ENCODE measurements around the gene UBQLN4. TPM values are rescaled to one million over a fixed set of nuclear protein-coding genes. Genes with fewer than 3 reads are reported as not detected.

The UBQLN4 gene
- total RNA-seq, 2 donors from 2014 or later = 27.0 to 43.6 TPM

- WGBS = 69% methylated on average over 3 of the region's 3 CpGs
- H3K36me3 ChIP-seq = no peaks in the 10 kb centered on the region
- TF ChIP-seq POLR2A (IDR thresholded peaks at IDR 0.05) = no peak
- TF ChIP-seq POLR2AphosphoS5 (IDR thresholded peaks at IDR 0.05) = no peak
- H3K27me3 ChIP-seq (replicated peaks; ENCODE audit: insufficient read depth) = no peaks in the 10 kb centered on the region
- H3K4me1 ChIP-seq (replicated peaks) = peaks cover 8% of the 10 kb centered on the region
- no peaks in the 10 kb centered on the region for H3K9me3 ChIP-seq
- no peak overlapping the region for H3K27ac ChIP-seq
- H3K4me3 ChIP-seq = no peak overlapping the region
- DNase-seq (ENCODE audit: low spot score) = no peak
- intact Hi-C loops (cut with DNase I) = loop anchor here (5.0 kb wide), 1 partner anchor 113 kb away; the partner anchor contains the start of gene PMF1
Observed at GRCh38 chr1:156099282-156099681, 45.7 kb upstream of the UBQLN4 start.

- H3K9me3 ChIP-seq = no peaks in the 10 kb centered on the region
- H3K27ac ChIP-seq = no peak overlapping the region
- no peaks in the 10 kb centered on the region for H3K36me3 ChIP-seq
- intact Hi-C loops (cut with DNase I) = loop anchor here (5.0 kb wide), 1 partner anchor 114 kb away; the partner anchor contains the start of gene PMF1
- no peak overlapping the region for H3K4me3 ChIP-seq
- H3K4me1 ChIP-seq (replicated peaks) = peaks cover 3% of the 10 kb centered on the region
- TF ChIP-seq POLR2A (IDR thresholded peaks at IDR 0.05) (no peak), CTCF (IDR thresholded peaks at IDR 0.05) (no peak), POLR2AphosphoS5 (IDR thresholded peaks at IDR 0.05) (no peak)
- H3K27me3 ChIP-seq (replicated peaks; ENCODE audit: insufficient read depth) = no peaks in the 10 kb centered on the region
- 77% methylated on average over 2 of the region's 2 CpGs for WGBS
- no peak for DNase-seq (ENCODE audit: low spot score)
Observed at GRCh38 chr1:156098784-156099183, 45.2 kb upstream of the UBQLN4 start.

GRCh38 chr1:156097499-156098178 lies 44.0 kb upstream of the UBQLN4 start:
- Histone ChIP-seq H3K4me3 (no peak overlapping the region), H3K4me1 (replicated peaks) (no peaks in the 10 kb centered on the region), H3K27me3 (replicated peaks; ENCODE audit: insufficient read depth) (no peaks in the 10 kb centered on the region), H3K36me3 (no peaks in the 10 kb centered on the region), H3K9me3 (no peaks in the 10 kb centered on the region), H3K27ac (no peak overlapping the region)
- 86% methylated on average over 9 of the region's 9 CpGs for WGBS
- DNase-seq (ENCODE audit: low spot score) = no peak
- TF ChIP-seq POLR2AphosphoS5 (IDR thresholded peaks at IDR 0.05) = no peak
- TF ChIP-seq POLR2A (IDR thresholded peaks at IDR 0.05) = no peak
- no peak for TF ChIP-seq CTCF (IDR thresholded peaks at IDR 0.05)
- intact Hi-C loops (cut with DNase I) = loop anchor here (1.0 to 5.0 kb wide), 2 partner anchors 33 to 115 kb away; partner anchors contain the start of gene PMF1

- Histone ChIP-seq H3K27ac (peak overlapping the region; percentile 21 to 32), H3K27me3 (replicated peaks; ENCODE audit: insufficient read depth) (no peaks in the 10 kb centered on the region), H3K36me3 (no peaks in the 10 kb centered on the region), H3K4me3 (no peak overlapping the region), H3K9me3 (no peaks in the 10 kb centered on the region), H3K4me1 (replicated peaks) (no peaks in the 10 kb centered on the region)
- no peak for TF ChIP-seq POLR2A (IDR thresholded peaks at IDR 0.05)
- peak; percentile 80 for TF ChIP-seq POLR2AphosphoS5 (IDR thresholded peaks at IDR 0.05)
- TF ChIP-seq CTCF (IDR thresholded peaks at IDR 0.05) = peak; percentile 89 to 98 (median 97)
- peak; percentile 87 for DNase-seq (ENCODE audit: low spot score)
- WGBS = 29% methylated on average over 14 of the region's 14 CpGs
- intact Hi-C loops (cut with DNase I) = loop anchor here (1.0 to 5.0 kb wide), 2 partner anchors 33 to 115 kb away; partner anchors contain the start of gene PMF1
Observed at GRCh38 chr1:156096640-156097391, 43.2 kb upstream of the UBQLN4 start.

GRCh38 chr1:156095906-156096508 lies 42.4 kb upstream of the UBQLN4 start:
- DNase-seq (ENCODE audit: low spot score) = no peak
- Histone ChIP-seq H3K4me1 (replicated peaks) (no peaks in the 10 kb centered on the region), H3K36me3 (no peaks in the 10 kb centered on the region), H3K4me3 (no peak overlapping the region), H3K27me3 (replicated peaks; ENCODE audit: insufficient read depth) (no peaks in the 10 kb centered on the region), H3K27ac (no peak overlapping the region), H3K9me3 (no peaks in the 10 kb centered on the region)
- WGBS = 75% methylated on average over 3 of the region's 3 CpGs
- TF ChIP-seq CTCF (IDR thresholded peaks at IDR 0.05) = no peak
- no peak for TF ChIP-seq POLR2AphosphoS5 (IDR thresholded peaks at IDR 0.05)
- no peak for TF ChIP-seq POLR2A (IDR thresholded peaks at IDR 0.05)
- intact Hi-C loops (cut with DNase I) = loop anchor here (5.0 kb wide), 1 partner anchor 116 kb away; the partner anchor contains the start of gene PMF1
